Stimulated activated naive CD4-positive, alpha-beta T cell (primary cell): ENCODE measurements around the gene EPHB3.
"Not testable (repeated sequence)": the region's sequence is repeated elsewhere in the genome, so short reads cannot be mapped to it uniquely, and the experiment has no call there.

ENCODE experiments used
- DNase-seq, 6 experiments: peaks; one replicate each; lab custom pipeline; 2025; lab: John Stamatoyannopoulos, UW

Gene EPHB3

GRCh38 chr3:184600685-184601377 is 39.2 kb downstream of the EPHB3 start:
- DNase-seq = no peak

DNA sequence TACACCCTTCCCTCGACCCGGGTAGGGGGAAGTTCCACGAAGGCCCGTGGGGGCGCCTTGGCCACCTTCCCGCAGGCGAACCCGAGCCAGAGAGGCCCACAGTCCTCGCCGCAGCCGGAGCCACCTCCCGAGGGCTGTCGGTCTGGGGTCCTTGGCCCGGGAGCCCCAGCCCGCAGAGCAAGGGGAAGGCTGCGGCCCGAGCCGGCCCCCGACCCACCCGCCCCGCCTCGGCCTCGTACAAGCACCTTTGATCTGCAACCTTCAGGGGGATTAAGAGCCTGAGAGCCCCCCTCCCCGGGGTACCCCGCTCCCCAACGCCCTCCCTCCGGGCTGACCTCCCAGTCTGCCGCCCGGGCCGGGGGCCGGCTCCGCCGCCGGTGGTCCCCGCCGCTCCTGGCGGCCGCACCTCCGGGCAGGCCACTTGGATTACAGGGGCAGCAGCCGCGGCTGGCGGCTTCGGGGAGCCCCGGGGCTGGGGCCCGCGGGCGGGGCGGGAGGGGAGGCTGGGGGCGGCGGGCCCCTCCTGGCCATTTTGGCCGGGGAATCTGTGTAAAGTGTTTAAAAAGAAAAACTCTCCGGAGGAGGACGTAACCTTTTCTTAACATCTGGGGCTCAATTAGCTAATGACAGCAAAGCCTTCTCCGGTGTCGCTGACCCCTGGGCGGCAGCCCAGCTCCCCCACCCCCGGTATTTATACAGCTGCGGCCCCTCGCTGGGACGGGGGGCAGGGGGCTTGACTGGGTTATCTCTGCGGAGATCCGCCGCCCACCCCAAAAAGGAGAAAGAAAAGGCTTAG is 40.2 kb downstream of the EPHB3 start:
- no peak for DNase-seq

GRCh38 chr3:184602372-184603150 is 41.0 kb downstream of the EPHB3 start:
- DNase-seq = no peak

DNA sequence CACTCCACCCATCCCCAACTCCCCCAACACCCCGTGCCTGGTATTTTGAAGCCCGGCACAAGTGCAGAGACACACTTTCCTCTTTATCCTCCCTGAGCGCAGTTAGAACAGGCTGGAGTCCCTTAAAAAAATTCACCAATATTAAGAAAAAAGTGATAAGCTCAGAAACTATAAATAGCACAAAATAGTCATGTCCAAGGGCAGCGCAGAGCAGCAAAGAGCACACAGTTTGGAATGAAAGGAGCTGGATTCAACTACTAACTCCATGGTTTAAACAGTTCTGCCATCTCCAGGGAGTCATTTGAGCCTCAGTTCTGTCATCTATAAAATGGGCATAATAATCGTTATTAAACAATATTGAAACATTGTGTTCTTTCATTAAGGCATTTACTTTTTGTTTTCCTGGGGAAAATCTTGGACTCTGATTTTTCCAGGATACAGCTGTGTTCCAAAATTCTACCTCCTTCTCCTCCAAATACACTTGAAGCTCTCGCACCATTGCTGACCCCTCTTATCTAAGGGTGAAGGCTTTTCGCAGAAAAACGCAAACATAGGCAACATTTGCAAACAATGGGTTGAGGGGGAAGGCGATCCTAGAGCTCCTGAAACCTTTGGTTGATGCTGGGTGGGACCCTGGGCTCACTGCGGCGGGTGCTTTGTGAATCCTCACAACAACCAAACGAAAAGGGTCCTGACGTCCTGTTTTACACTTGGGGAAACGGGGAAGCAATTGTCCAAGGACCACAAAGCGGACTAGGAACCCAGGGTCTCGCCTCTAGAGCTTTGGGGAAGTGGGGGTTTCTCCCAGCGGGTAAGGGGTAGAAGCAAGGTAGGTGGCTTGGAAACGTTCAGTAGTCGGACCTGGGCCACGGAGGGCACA is 41.8 kb downstream of the EPHB3 start:
- DNase-seq = no peak

DNA sequence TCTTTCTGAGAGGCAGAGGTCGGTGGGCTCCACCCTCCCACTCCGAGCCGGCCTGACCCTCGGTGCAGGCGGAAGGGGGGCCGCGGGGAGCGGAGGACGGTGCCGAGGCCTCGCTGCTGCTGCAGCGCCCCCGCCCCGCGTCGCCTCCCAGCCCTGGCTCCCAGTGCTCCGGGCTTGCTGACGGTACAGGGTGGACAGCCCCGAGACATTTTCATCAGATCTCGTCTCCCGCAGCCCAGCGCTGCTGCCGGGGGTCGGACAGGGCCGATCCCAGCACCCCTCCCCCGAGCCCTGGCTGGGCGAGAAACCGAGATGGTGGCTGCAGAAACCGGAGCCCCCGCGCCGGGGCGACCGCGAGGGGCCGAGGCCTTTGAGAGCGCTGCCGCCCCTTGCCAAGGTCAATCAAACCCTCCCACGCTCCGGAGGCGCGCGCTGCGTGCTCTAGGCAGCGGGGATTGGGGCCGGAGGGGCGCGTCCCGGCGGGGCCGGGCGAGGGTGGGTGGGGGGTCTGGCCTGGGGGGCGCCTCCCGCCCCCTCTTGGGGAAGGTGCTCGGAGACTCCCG is 42.5 kb downstream of the EPHB3 start:
- DNase-seq = no peak

- no peak for DNase-seq
Observed at GRCh38 chr3:184604615-184605290, 43.2 kb downstream of the EPHB3 start.

GRCh38 chr3:184608209-184608608 is 46.6 kb downstream of the EPHB3 start:
- DNase-seq = no peak

GRCh38 chr3:184609476-184610244 is 48.1 kb downstream of the EPHB3 start:
- DNase-seq = no peak

- DNase-seq = no peak
Observed at GRCh38 chr3:184610245-184610871, 48.8 kb downstream of the EPHB3 start.

GRCh38 chr3:184611607-184612281 is 50.2 kb downstream of the EPHB3 start:
- no peak for DNase-seq

DNA sequence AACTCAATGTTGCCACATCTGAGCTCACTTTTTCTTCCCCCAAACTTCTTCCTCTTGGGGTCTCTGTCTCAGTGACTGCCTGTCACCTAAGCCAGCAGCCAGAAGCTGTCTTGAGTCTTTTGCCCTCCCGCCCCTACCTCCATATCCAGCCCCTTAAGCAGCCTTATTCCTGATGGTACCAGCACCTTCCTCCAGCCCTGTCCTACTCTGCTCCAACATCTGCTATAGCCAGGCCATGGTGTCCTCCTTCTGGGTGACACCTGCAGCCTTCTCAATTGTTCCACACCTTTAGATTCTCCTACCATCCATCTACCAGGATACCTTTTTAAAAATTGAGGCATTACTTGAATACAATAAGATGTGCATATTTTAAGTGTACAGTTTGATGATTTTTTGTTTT is 53.8 kb downstream of the EPHB3 start:
- no peak for DNase-seq

- DNase-seq = no peak
Observed at GRCh38 chr3:184616436-184616835, 54.9 kb downstream of the EPHB3 start.

DNA sequence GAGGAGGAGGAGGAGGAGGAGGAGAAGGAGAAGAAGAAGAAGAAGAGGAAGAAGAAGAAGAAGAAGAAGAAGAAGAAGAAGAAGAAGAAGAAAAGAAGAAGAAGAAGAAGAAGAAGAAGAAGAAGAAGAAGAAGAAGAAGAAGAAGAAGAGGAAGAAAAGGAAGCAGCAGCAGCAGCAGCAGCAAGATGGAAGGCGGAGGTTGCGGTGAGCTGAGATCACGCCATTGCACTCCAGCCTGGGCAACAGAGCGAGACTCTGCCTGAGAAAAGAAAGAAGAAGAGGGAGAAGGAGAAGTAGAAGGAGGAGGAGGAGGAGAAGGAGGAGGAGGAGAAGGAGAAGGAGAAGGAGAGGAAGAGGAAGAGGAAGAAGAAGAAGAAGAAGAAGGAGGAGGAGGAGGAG is 55.7 kb downstream of the EPHB3 start:
- not testable (repeated sequence) for DNase-seq

GRCh38 chr3:184618811-184619210 is 57.2 kb downstream of the EPHB3 start:
- DNase-seq = no peak

DNA sequence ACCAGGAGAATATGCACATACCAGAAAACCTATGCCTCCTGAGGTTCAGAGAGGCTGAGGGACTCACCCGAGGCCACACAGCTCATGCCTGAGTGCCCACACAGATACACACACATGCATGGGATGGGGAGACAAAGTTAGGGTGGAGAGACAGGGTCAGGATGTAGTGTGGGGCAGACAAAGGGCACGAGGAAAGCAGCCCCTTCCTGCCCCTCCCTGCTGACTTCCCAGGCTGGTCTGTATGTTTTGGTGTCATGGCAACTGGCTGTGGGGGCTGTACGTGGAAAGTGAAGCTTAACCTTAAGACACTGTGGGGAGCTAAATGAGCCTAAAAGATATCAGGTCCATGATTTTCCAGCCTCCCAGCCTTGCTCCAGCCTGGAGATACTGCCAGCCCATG is 57.8 kb downstream of the EPHB3 start:
- DNase-seq = peak in 3 of 6 experiments; percentile 5 to 22 (median 18)

DNA sequence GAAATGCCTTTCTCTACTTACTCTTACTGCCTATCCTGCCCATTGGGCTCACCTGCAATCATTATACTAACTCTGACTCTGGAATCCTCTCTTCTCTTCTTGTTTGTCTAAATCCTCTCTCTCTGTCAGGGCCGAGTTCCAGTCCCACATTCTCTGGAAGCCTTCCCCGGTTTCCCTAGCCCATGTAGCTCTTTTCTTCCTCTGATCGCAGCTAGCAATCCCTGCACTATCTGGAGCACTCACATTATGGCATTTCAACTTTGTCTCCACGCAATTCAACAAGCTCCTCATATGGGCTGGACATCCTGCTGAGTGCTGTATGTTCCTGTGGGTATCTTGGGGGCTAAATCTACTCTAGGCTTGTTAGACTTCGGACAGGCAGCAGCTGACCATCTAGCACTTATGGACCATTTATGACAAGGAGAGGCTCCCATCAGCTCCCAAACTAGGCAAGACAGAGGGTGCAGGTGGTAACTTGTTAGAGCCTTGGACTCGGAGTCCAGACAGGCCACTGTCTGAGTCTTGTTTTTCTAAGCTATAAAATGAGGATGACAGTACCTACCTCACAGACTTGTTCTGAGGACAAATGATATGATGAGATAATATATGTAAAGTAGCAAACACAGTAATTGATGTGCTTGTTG is 58.3 kb downstream of the EPHB3 start:
- no peak for DNase-seq

DNA sequence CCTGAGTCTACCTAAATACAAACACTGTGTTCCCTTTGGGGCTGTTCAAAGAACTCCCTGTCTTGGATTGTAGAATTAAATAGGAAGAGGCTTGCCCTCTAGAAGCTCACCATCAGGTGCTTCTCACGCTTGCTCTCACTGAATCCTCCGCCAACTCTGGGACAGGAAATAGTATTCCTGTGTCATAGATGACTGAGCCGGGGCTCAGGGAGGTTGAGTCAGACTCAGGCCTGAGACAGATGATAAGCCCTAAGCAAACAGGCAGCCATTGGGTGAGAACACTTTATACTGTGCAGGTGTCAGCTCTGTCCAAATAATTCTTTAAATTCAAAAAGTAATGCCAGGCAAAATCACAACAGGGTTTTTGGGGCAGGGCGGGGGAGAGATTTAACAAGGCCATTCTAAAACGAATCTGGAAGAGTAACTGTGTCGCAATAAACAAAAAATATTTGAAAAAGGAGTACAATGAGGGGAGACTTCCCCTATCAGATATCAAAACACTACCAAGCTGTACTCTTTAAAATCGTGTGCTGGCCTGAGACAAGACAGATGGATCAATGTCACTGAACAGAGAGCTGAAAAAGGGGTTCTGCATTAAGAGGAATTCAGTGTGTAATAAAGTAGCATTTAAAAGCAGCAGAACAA is 59.0 kb downstream of the EPHB3 start:
- no peak for DNase-seq

GRCh38 chr3:184622156-184622555 is 60.6 kb downstream of the EPHB3 start:
- DNase-seq = not testable (repeated sequence)
